Stimulated activated CD8-positive, alpha-beta memory T cell treated with anti-CD3 and anti-CD28 coated beads, Interleukin-15, amount 100 ng/mL, for 4 hours (primary cell): ENCODE results near the gene NENF.
"Not testable (repeated sequence)": the region's sequence is repeated elsewhere in the genome, so short reads cannot be mapped to it uniquely, and the experiment has no call there.

Source experiments
- DNase-seq, 2 donors: peaks; one replicate each; pipeline ENCODE4 v3.0.0-alpha.2; 2020; ENCODE audit warnings: low read depth in 2 of 2

The NENF gene

GRCh38 chr1:212432661-212433576 is at the start of gene NENF:
TSS of gene NENF (plus strand) at chr1:212432920. CDS start at chr1:212432944, 24 bp downstream.
- DNase-seq, result peak; percentile 32 to 56

GRCh38 chr1:212386029-212386428 is 46.7 kb upstream of the NENF start:
- no peak for DNase-seq

GRCh38 chr1:212388985-212389716 is 43.6 kb upstream of the NENF start:
- DNase-seq, result no peak

GRCh38 chr1:212395678-212396437 is 36.9 kb upstream of the NENF start:
- DNase-seq, result not testable (repeated sequence)

- no peak for DNase-seq
Observed at GRCh38 chr1:212396638-212397037, 36.1 kb upstream of the NENF start.

GRCh38 chr1:212397171-212397570 is 35.5 kb upstream of the NENF start:
- DNase-seq, result no peak

GRCh38 chr1:212401042-212401441 is 31.7 kb upstream of the NENF start:
- DNase-seq, result no peak

GRCh38 chr1:212401838-212402582 is 30.7 kb upstream of the NENF start:
- DNase-seq, result no peak

- DNase-seq, result no peak
Observed at GRCh38 chr1:212402666-212403321, 29.9 kb upstream of the NENF start.

GRCh38 chr1:212410231-212410820 is 22.4 kb upstream of the NENF start:
- no peak for DNase-seq

GRCh38 chr1:212412374-212412773 is 20.3 kb upstream of the NENF start:
- no peak for DNase-seq

- DNase-seq, result no peak
Observed at GRCh38 chr1:212413902-212414327, 18.8 kb upstream of the NENF start.

- DNase-seq, result peak; percentile 80 to 83
Observed at GRCh38 chr1:212414328-212415106, 18.2 kb upstream of the NENF start, which contains the start of gene PACC1. TSS of gene PACC1 (minus strand) at chr1:212414886. CDS start at chr1:212414757, 129 bp downstream.

GRCh38 chr1:212415107-212415841 is 17.4 kb upstream of the NENF start:
- DNase-seq, result no peak

GRCh38 chr1:212421165-212421564 is 11.6 kb upstream of the NENF start:
- DNase-seq, result no peak

GRCh38 chr1:212423879-212424278 is 8.8 kb upstream of the NENF start:
- DNase-seq, result no peak

- DNase-seq, result no peak
Observed at GRCh38 chr1:212428496-212428895, 4.2 kb upstream of the NENF start.

- no peak for DNase-seq
Observed at GRCh38 chr1:212430416-212430815, 2.3 kb upstream of the NENF start.

GRCh38 chr1:212430955-212431394 is 1.7 kb upstream of the NENF start:
- no peak for DNase-seq
